GM13977 (cell line): ENCODE data around the gene SLC4A3.

ENCODE experiments used
- DNase-seq: peaks from one replicate; pipeline ENCODE4 v3.0.0; 2012; ENCODE audit warnings: low spot score
- CTCF ChIP-seq: IDR thresholded peaks from 2 replicates; pipeline ENCODE4 v1.5.1; 2012; ENCODE audit warnings: mild to moderate bottlenecking, control low read depth; ENCODE audit not compliant: insufficient read depth; ENCODE audit errors: extremely low read depth, missing control alignments
- in situ Hi-C: fragments of 300-500 bp; cut with MboI; formaldehyde crosslinking; loops from one replicate; pipeline ENCODE4 v1.12.0; 2022; ENCODE audit warnings: low sequenced_read_pairs, low pct_unique_long_range_greater_than_20kb, mixed read lengths, inconsistent platforms; ENCODE audit not compliant: unreplicated experiment

SLC4A3 gene

DNA sequence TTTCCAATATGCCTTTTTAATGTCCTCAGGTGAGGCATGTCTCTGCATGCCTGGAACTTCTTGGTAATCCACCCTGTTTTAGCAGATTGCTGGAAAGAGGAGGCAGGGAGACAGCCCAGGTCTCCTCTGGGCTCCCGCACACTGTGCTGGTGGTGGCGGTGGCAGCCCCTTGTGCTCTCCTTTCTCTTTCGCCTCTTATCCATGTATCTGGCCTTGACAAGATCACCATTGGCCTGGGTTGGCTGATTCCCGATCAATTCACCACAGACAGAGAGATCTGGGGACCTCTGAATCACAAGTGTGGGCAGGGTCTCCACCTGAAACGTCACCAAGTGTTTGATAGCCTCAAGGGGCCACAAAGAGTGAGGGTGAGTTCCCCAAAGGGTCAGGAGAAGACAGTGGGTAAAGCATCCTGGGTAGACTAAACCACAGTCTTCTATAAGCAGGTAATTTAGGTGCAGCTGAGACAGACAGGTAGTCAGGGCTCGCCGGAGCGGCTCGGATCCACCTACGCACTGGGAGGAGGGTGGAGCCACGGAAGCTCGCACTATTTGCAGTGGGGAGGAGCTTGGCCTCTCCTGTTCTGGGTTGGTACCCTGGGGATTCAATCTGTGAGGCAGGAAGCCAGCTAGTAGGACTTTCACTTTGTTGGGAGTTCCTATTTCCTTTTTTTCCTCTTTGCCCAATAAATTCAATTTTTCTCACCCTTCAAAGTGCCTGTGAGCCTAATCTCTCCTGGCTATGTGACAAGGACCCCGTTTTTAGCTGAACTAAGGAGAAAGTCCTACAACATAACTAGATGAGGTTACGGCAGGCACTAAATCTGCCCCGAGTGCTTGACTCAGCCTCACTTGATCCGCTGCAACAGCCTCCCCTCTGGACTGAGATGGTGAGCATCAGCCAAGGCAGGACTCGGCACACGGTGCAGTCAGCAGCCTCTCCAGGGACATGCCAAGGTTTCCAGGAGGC, 57.6 kb downstream of the SLC4A3 start:
- peak; percentile 70 for DNase-seq
- TF ChIP-seq CTCF = no peak
- in situ Hi-C loops = no loop called here

- DNase-seq = no peak
- TF ChIP-seq CTCF = no peak
- in situ Hi-C loops = no loop called here
Measured at GRCh38 chr2:219687272-219687671, 59.8 kb downstream of the SLC4A3 start.

DNA sequence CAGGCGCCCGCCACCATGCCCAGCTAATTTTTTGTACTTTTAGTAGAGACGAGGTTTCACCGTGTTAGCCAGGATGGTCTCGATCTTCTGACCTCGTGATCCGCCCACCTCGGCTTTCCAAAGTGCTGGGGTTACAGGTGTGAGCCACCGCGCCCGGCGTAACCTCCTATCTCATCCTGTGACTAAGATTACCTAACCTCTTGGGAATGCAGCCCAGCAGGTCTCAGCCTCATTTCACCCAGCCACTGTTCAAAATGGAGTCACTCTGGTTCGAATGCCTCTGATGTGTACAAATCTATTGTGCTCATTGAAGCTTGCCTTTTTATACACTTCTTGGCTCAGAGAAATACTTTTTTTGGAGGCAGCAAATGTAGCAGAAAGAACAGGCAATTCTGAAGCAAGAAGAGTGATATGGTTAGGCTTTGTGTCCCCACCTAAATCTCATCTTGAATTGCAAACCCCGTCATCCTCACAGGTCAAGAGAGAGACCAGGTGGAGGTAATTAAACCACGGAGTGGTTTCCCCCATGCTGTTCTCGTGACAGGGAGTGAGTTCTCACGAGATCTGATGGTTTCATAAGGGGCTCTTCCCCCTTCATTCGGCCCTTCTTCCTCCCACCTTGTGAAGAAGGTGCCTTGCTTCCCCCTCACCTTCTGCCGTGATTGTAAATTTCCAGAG, 60.6 kb downstream of the SLC4A3 start:
- no peak for TF ChIP-seq CTCF
- no peak for DNase-seq

GRCh38 chr2:219688560-219689445, 61.4 kb downstream of the SLC4A3 start:
- TF ChIP-seq CTCF = no peak
- in situ Hi-C loops = no loop called here
- no peak for DNase-seq

More for the DNA sequence above, 60.6 kb downstream of the SLC4A3 start:
- in situ Hi-C loops = no loop called here

DNA sequence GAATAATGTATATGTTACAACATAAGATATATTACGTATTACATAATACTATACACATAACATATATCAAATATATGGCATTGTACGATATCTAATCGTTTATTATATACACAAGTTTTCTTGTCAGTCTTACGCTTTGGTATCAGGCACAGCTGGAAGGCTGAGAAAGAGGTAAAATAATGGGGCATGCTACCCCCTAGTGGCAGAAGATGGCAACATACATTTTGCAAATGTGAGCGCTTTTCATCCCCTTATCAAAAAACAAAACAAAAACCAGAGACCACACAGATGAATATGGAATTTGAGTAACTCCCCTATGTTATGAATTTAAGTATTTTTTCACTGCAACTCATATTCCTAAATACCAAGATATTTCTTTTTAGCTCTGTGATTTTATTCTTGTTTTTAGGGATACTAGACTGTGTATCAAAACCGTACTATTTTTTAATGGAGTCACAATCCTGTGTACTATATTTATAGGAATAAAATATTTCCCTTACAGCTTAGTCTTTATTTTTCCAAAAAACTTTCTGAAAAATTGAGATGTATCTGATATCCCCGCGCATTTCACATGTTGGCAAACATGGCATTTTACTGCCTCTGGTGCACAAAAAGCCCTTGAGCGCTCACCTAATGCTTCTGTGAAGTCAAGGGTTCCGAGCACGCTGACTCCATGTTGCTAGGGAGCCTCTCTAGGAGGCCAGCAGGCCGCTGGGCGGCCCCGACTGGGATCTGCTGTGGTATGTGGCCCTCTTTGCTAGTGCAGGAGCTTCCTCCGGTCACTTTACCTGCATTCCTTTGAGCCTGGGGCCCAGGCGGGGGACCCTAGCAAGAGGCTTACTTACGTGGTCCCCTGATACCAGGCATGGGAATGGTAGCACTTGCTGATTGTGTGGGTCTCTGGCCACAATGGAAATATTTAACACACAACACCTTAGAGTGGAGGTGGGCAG, 62.5 kb downstream of the SLC4A3 start:
- DNase-seq = peak; percentile 64
- peak; percentile 80 for TF ChIP-seq CTCF
- in situ Hi-C loops = no loop called here
